SK-N-MC (cell line): ENCODE data around the gene MOB3B.

Experiments used
- DNase-seq: peaks from one replicate; pipeline ENCODE4 v3.0.0-alpha.2; 2011; ENCODE audit warnings: low read depth, low spot score
- H3K27ac ChIP-seq: fragments of 200-600 bp; sonication (generic); 2 replicates; pipeline ENCODE4 v1.5.1; 2016; ENCODE audit warnings: mixed run types
- H3K36me3 ChIP-seq: fragments of 200-600 bp; sonication (generic); 2 replicates; pipeline ENCODE4 v1.6.1; 2017; ENCODE audit warnings: antibody characterized with exemption, low read length, mixed read lengths; ENCODE audit not compliant: insufficient read depth
- H3K4me3 ChIP-seq: fragments of 200-600 bp; sonication (generic); 2 replicates; pipeline ENCODE4 v1.5.1; 2016
- H3K9ac ChIP-seq: fragments of 200-600 bp; sonication (generic); 2 replicates; pipeline ENCODE4 v1.8.0; 2017; ENCODE audit warnings: mixed run types, mixed read lengths; ENCODE audit not compliant: insufficient read length
- H3K9me3 ChIP-seq: fragments of 200-600 bp; sonication (generic); 2 replicates; pipeline ENCODE4 v1.6.1; 2017; ENCODE audit warnings: low read depth, mild to moderate bottlenecking, antibody characterized with exemption, low read length, moderate library complexity, mixed read lengths
- EZH2 ChIP-seq: fragments of 200-600 bp; sonication (generic); IDR thresholded peaks from one replicate; pipeline ENCODE4 v1.6.1; 2017; ENCODE audit warnings: antibody characterized with exemption
- FOXP2 ChIP-seq: optimal IDR thresholded peaks from 2 replicates; pipeline ENCODE3; 2011; ENCODE audit warnings: mild to moderate bottlenecking, moderate library complexity; ENCODE audit not compliant: insufficient read depth; ENCODE audit errors: extremely low read length, control extremely low read depth
- POLR2AphosphoS5 ChIP-seq: IDR thresholded peaks from 2 replicates; pipeline ENCODE4 v1.6.1; 2012; ENCODE audit warnings: mild to moderate bottlenecking, low read depth, low read length, borderline replicate concordance

The MOB3B gene

DNA sequence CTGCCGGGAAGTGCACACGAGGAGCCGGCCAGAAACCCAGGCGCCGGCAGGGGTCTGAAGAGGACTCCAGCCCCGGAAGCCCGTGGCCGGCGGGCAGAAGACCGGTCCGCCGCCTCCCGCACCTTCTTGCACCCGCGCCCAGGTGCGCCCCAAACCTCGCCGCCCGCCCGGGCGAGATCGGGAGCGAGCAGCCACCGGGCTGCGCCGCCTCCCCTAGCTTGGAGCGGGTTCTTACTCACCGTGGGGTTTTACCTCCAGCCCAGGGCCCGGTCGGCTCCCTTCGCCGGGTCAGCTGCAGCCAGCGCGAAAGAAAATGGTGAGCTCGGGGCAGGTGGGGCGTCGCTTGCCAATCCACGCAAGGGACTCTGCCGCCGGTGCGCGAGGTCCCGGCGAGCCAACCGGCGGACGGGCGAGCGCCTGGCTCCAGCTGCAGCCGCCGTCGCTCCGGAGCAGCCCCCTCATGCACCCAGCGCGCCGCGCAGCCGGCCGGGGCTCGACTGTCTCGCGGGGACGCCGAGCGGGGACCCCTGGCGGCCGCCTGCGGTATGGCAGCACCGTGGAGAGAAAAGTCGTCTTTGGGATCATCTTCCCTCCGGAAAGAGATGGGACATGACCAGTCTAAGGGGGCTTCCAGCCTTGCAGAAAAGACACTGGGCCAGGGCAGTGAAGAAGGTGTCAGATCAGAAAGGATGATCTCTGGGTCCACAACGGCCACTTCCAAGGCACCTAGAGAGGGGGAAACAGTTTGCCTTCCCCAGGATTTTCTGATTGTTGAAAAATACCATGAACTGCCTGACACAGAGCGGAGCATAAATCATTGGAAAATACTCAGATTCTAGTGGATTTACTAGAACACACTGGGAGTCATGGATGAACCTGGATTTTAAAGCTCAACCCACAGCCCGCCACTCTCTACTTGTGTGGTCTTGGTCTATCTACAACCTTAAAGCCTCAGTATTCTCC lies at the start of gene MOB3B:
MOB3B (minus strand) TSS at position 499 of the 963 bp plus-strand sequence. CDS start 74,264 bp downstream, outside the sequence.
- DNase-seq = no peak
- peak within 1 kb of the TSS; percentile 60 for H3K9ac ChIP-seq
- no peak for TF ChIP-seq FOXP2
- TF ChIP-seq POLR2AphosphoS5 = no peak
- TF ChIP-seq EZH2 = no peak

DNA sequence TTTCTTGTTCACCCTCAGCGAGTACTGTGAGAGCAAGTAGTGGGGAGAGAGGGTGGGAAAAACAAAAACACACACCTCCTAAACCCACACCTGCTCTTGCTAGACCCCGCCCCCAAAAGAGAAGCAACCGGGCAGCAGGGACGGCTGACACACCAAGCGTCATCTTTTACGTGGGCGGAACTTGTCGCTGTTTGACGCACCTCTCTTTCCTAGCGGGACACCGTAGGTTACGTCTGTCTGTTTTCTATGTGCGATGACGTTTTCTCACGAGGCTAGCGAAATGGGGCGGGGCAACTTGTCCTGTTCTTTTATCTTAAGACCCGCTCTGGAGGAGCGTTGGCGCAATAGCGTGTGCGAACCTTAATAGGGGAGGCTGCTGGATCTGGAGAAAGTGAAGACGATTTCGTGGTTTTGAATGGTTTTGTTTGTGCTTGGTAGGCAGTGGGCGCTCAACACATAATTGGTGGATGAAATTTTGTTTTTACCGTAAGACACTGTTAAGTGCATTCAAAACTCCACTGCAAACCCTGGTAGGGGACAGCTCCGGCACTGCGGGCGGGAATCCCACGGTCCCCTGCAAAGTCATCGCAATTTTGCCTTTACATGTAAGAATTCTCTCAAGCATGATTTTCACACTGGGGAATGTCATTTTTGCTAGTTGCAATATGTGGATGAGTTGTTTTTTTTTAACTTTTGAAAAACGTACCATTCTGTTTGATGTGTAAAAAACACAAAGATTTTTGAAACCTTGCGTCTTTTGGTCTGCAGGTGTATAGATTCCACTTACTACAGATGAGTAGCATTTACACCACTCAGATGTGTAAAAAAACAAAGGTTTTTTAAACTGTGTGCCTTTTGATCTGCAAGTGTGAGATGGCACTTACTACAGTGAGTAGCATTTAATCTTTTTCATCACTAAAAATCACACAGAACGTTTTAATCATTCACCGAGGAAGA lies 44.3 kb upstream of the MOB3B start:
- DNase-seq = peak; percentile 98
- H3K9me3 ChIP-seq = no peaks in the 10 kb centered on the region
- peak overlapping the region; percentile 88 for H3K4me3 ChIP-seq
- H3K27ac ChIP-seq = peak overlapping the region; percentile 97
- TF ChIP-seq FOXP2 = peak; percentile 74
- TF ChIP-seq EZH2 = no peak
- peak; percentile 91 for TF ChIP-seq POLR2AphosphoS5
- H3K9ac ChIP-seq = peak overlapping the region; percentile 90
- no peaks in the 10 kb centered on the region for H3K36me3 ChIP-seq

More for the DNA sequence above, at the start of gene MOB3B:
- Histone ChIP-seq H3K36me3 (no peaks in the 10 kb centered on the region), H3K9me3 (no peaks in the 10 kb centered on the region), H3K4me3 (peak within 1 kb of the TSS; percentile 88), H3K27ac (no peak within 1 kb of the TSS)

DNA sequence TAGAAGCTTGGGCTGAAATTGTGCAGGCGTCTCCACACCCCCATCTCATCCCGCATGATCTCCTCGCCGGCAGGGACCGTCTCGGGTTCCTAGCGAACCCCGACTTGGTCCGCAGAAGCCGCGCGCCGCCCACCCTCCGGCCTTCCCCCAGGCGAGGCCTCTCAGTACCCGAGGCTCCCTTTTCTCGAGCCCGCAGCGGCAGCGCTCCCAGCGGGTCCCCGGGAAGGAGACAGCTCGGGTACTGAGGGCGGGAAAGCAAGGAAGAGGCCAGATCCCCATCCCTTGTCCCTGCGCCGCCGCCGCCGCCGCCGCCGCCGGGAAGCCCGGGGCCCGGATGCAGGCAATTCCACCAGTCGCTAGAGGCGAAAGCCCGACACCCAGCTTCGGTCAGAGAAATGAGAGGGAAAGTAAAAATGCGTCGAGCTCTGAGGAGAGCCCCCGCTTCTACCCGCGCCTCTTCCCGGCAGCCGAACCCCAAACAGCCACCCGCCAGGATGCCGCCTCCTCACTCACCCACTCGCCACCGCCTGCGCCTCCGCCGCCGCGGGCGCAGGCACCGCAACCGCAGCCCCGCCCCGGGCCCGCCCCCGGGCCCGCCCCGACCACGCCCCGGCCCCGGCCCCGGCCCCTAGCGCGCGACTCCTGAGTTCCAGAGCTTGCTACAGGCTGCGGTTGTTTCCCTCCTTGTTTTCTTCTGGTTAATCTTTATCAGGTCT lies 43.5 kb upstream of the MOB3B start, which contains the start of gene C9orf72:
C9orf72 (minus strand) TSS at position 564 of the 716 bp plus-strand sequence. CDS start 6,361 bp downstream, outside the sequence.
- peak within 1 kb of the TSS; percentile 88 for H3K4me3 ChIP-seq
- H3K9ac ChIP-seq = peak within 1 kb of the TSS; percentile 90
- DNase-seq = no peak
- H3K9me3 ChIP-seq = no peaks in the 10 kb centered on the region
- H3K27ac ChIP-seq = peak within 1 kb of the TSS; percentile 97
- peak; percentile 63 for TF ChIP-seq POLR2AphosphoS5
- TF ChIP-seq FOXP2 = peak; percentile 22
- TF ChIP-seq EZH2 = no peak
- H3K36me3 ChIP-seq = no peaks in the 10 kb centered on the region

DNA sequence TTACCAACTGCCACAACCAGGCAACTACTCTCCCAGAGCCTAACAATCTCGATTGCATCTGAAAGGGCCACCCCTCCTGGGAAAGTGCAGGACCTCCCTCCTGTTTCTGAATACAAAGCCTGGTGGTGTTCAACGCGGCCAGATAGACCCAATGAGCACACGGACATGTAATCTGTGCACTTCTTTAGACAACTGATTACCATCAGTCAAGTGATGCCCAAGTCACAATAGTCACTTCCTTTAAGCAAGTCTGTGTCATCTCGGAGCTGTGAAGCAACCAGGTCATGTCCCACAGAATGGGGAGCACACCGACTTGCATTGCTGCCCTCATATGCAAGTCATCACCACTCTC lies 42.9 kb upstream of the MOB3B start:
- H3K9me3 ChIP-seq = no peaks in the 10 kb centered on the region
- DNase-seq = no peak
- no peak for TF ChIP-seq EZH2
- TF ChIP-seq POLR2AphosphoS5 = no peak
- no peak for TF ChIP-seq FOXP2
- H3K36me3 ChIP-seq = no peaks in the 10 kb centered on the region
- peak overlapping the region; percentile 88 for H3K4me3 ChIP-seq
- H3K9ac ChIP-seq = peak overlapping the region; percentile 82
- H3K27ac ChIP-seq = no peak overlapping the region

DNA sequence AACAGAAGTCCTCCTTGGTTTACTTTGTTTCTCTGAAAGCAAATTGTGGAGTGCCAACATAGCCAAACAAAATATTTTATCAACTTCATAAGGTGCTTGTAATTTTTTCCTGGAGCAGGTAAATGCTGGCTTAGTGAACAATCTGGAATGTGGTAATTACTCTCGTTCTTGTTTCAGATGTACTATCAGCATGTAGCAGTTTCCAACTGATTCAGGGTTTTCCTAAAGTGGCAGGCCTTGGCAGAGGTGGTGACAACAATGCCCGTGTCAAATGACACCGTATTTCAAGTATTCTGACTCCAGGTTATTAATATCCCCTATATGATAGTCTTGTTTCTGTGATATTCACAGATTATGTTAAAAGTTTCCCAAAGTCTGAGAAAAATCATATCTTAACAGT lies 42.4 kb upstream of the MOB3B start:
- H3K36me3 ChIP-seq = no peaks in the 10 kb centered on the region
- no peak overlapping the region for H3K9ac ChIP-seq
- H3K27ac ChIP-seq = no peak overlapping the region
- H3K4me3 ChIP-seq = peak overlapping the region; percentile 88; the same call in 1 of the 2 replicates
- no peak for DNase-seq
- no peak for TF ChIP-seq POLR2AphosphoS5
- TF ChIP-seq FOXP2 = no peak
- TF ChIP-seq EZH2 = no peak
- no peaks in the 10 kb centered on the region for H3K9me3 ChIP-seq

DNA sequence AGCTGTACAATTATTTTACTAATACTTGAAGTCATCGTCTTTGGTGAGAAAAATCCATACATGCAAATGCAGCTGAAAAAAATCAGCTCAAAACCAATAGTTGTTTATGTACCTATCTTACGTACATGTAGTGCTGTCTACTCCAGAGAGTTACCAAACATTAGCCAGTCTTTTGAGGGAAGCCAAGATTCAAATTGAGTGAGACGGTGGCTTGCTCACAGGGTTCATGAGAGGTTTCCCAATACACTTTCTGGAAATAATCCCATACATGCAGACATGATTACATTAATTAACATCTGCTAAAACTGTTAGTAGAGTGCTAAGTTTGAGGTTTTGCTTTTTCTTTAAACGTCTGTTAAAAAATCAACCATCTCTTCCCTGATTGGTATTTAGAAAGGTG lies 41.4 kb upstream of the MOB3B start:
- TF ChIP-seq POLR2AphosphoS5 (no peak), FOXP2 (no peak), EZH2 (no peak)
- H3K9me3 ChIP-seq = no peaks in the 10 kb centered on the region
- no peak for DNase-seq
- H3K9ac ChIP-seq = no peak overlapping the region
- no peak overlapping the region for H3K27ac ChIP-seq
- H3K36me3 ChIP-seq = no peaks in the 10 kb centered on the region
- no peak overlapping the region for H3K4me3 ChIP-seq

DNA sequence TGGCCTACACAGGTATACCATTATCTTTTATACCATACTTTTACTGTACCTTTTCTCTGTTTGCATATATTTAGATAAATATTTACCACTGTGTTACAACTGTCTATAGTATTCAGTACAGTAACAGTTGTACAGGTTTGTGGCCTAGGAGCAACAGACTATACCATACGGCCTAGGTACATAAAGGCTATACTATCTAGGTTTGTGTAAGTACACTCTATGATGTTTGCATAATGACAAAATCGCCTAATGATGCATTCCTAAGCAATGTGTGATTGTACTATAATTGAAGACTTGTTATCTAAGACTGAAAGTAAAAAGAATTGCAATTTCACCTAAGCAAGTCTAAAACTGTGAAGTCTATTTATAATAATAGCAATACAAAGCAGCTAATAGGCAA lies 39.8 kb upstream of the MOB3B start:
- peaks cover 5% of the 10 kb centered on the region; the same call in 1 of the 2 replicates for H3K36me3 ChIP-seq
- TF ChIP-seq FOXP2 = no peak
- TF ChIP-seq POLR2AphosphoS5 = no peak
- no peak for TF ChIP-seq EZH2
- DNase-seq = no peak
- H3K9me3 ChIP-seq = no peaks in the 10 kb centered on the region
- H3K27ac ChIP-seq = no peak overlapping the region
- H3K4me3 ChIP-seq = no peak overlapping the region
- no peak overlapping the region for H3K9ac ChIP-seq

DNA sequence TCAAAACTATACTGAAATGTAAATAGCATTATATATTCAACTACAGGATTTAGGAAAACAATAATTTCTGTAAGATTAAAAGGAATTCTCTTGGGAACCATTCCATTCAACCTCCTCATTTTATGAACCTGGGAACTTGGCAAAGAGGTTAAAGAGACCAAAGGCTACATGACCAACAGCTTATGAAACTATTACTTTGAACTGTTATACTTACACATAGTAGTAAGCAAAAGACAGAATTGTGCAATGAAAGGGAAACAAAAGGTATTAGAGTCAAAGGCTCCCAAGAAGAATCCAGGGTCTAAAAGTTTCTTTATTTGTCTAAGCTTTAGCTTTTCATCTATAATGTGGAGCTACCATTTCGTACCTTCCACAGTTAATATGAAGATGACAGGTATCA lies 36.5 kb upstream of the MOB3B start:
- TF ChIP-seq POLR2AphosphoS5 (no peak), FOXP2 (no peak), EZH2 (no peak)
- no peak overlapping the region for H3K4me3 ChIP-seq
- H3K9me3 ChIP-seq = no peaks in the 10 kb centered on the region
- no peak overlapping the region for H3K9ac ChIP-seq
- DNase-seq = no peak
- H3K36me3 ChIP-seq = peaks cover 5% of the 10 kb centered on the region; the same call in 1 of the 2 replicates
- no peak overlapping the region for H3K27ac ChIP-seq
